Endothelial cell of umbilical vein (primary cell): Measurements from ENCODE around the gene TBX21. TPM values are rescaled to one million over a fixed set of nuclear protein-coding genes. Genes with fewer than 3 reads are reported as not detected.

ENCODE experiments used
- BruUV-seq: library from RNA; stranded (reverse); fragments of 400-500 nt; replicated peaks from 2 replicates; lab custom pipeline; 2021; lab: Mats Ljungman, UMichigan
- CTCF ChIA-PET: fragments of 300-600, 350-600 bp; sonication (Branson Sonifier 250); formaldehyde crosslinking; loops from one replicate; lab custom pipeline; 2021; ENCODE audit warnings: antibody characterized with exemption, inconsistent platforms; lab: Charles Lee
- POLR2A ChIA-PET: fragments of 300-600, 350-600 bp; sonication (Branson Sonifier 250); formaldehyde crosslinking; loops from one replicate; lab custom pipeline; 2021; ENCODE audit warnings: antibody characterized with exemption, inconsistent platforms; lab: Charles Lee
- DNase-seq: peaks from one replicate; pipeline ENCODE4 v3.0.0-alpha.2; 2011; ENCODE audit warnings: low read depth, low spot score
- FAIRE-seq: peaks from 2 replicates; lab custom pipeline; 2011; peaks lifted over from hg19 to GRCh38; lab: Jason Lieb, UNC
- H2AFZ ChIP-seq: 2 replicates; pipeline ENCODE4 v1.6.0; 2012; ENCODE audit warnings: low read depth, low read length, control low read depth, inconsistent platforms
- H3K27ac ChIP-seq: 2 replicates; pipeline ENCODE4 v1.5.1; 2011; ENCODE audit warnings: low read depth, mild to moderate bottlenecking, control low read depth, low read length, moderate library complexity; ENCODE audit not compliant: insufficient read depth
- H3K27me3 ChIP-seq, 2 experiments: 2 replicates each; pipeline versions ENCODE4 v1.6.0 to v1.6.1; 2011; ENCODE audit warnings: low read length in 2 of 2, mixed read lengths in 1 of 2; ENCODE audit not compliant: control insufficient read depth in 2 of 2, insufficient read depth in 2 of 2
- H3K36me3 ChIP-seq, 2 experiments: 2 replicates in 1 of 2; 3 replicates in 1 of 2; pipeline ENCODE4 v1.5.1; 2011; ENCODE audit warnings: low read length in 2 of 2, mild to moderate bottlenecking in 1 of 2, moderate library complexity in 1 of 2; ENCODE audit not compliant: control insufficient read depth in 2 of 2, insufficient read depth in 2 of 2; ENCODE audit errors: extremely low read depth in 1 of 2
- H3K4me1 ChIP-seq: 3 replicates; pipeline ENCODE4 v1.5.1; 2011; ENCODE audit warnings: mild to moderate bottlenecking, low read length; ENCODE audit not compliant: control insufficient read depth, insufficient read depth; ENCODE audit errors: extremely low read depth
- H3K4me2 ChIP-seq: 2 replicates; pipeline ENCODE4 v1.6.1; 2011; ENCODE audit warnings: low read length, control low read depth, mixed read lengths; ENCODE audit not compliant: insufficient read depth
- H3K4me3 ChIP-seq, 3 experiments: fragments of 200-600 bp in 1 of 3; sonication (generic), shearing (Covaris generic) in 1 of 3; replicated peaks in 1 of 3; 2 replicates each; pipeline ENCODE4 v1.5.1; 2011 to 2016; ENCODE audit warnings: control low read depth in 3 of 3, low read length in 3 of 3, mild to moderate bottlenecking in 2 of 3, inconsistent platforms in 1 of 3, low read depth in 1 of 3, moderate library complexity in 1 of 3; ENCODE audit not compliant: insufficient read depth in 1 of 3
- H3K79me2 ChIP-seq: 2 replicates; pipeline ENCODE4 v1.6.0; 2012; ENCODE audit warnings: low read length, inconsistent platforms; ENCODE audit not compliant: control insufficient read depth, insufficient read depth
- H3K9ac ChIP-seq: replicated peaks from 2 replicates; pipeline ENCODE3; 2011; ENCODE audit warnings: low read length, control low read depth; ENCODE audit not compliant: insufficient read depth; ENCODE audit errors: extremely low read depth
- H3K9me1 ChIP-seq: replicated peaks from 3 replicates; pipeline ENCODE4 v1.6.0; 2011; ENCODE audit warnings: mild to moderate bottlenecking, low read length; ENCODE audit not compliant: control insufficient read depth, insufficient read depth; ENCODE audit errors: extremely low read depth
- H3K9me3 ChIP-seq: replicated peaks from 2 replicates; pipeline ENCODE4 v1.5.1; 2012; ENCODE audit warnings: low read length, inconsistent platforms; ENCODE audit not compliant: control insufficient read depth, insufficient read depth
- H4K20me1 ChIP-seq: replicated peaks from 2 replicates; pipeline ENCODE3; 2011; ENCODE audit warnings: mild to moderate bottlenecking, low read length; ENCODE audit not compliant: control insufficient read depth, insufficient read depth; ENCODE audit errors: extremely low read depth
- CTCF ChIP-seq, 2 donors: IDR thresholded peaks; 1 replicate in 1 of 2; 2 replicates in 1 of 2; pipeline ENCODE4 v1.5.1; 2011; ENCODE audit warnings: low read length in 2 of 2, mild to moderate bottlenecking in 2 of 2, moderate library complexity in 2 of 2, control low read depth in 1 of 2, inconsistent platforms in 1 of 2, low read depth in 1 of 2; ENCODE audit not compliant: insufficient read depth in 1 of 2; ENCODE audit errors: extremely low read depth in 1 of 2
- EZH2 ChIP-seq: IDR thresholded peaks from 2 replicates; pipeline ENCODE4 v1.6.1; 2012; ENCODE audit warnings: borderline replicate concordance, low read depth, mild to moderate bottlenecking, moderate library complexity, low read length, inconsistent platforms; ENCODE audit not compliant: severe bottlenecking
- FOS ChIP-seq: IDR thresholded peaks from 2 replicates; pipeline ENCODE4 v1.6.1; 2011; ENCODE audit warnings: mild to moderate bottlenecking, low read length, moderate library complexity, borderline replicate concordance; ENCODE audit not compliant: insufficient read depth
- GATA2 ChIP-seq: IDR thresholded peaks from 2 replicates; pipeline ENCODE4 v1.7.0; 2011; ENCODE audit warnings: low read depth, mild to moderate bottlenecking, moderate library complexity, mixed read lengths, low read length; ENCODE audit not compliant: insufficient read length, insufficient read depth
- JUN ChIP-seq: IDR thresholded peaks from 2 replicates; pipeline ENCODE4 v1.6.1; 2011; ENCODE audit warnings: borderline replicate concordance, low read depth; ENCODE audit not compliant: insufficient read length, insufficient read depth
- MYC ChIP-seq: IDR thresholded peaks from one replicate; pipeline ENCODE4 v1.6.1; 2011; ENCODE audit warnings: mild to moderate bottlenecking, low read depth, low read length
- POLR2A ChIP-seq: IDR thresholded peaks from 2 replicates; pipeline ENCODE4 v1.6.1; 2012; ENCODE audit warnings: low read depth, mild to moderate bottlenecking, control low read depth, low read length
- POLR2AphosphoS5 ChIP-seq: IDR thresholded peaks from 2 replicates; pipeline ENCODE4 v1.6.1; 2012; ENCODE audit warnings: low read depth, mild to moderate bottlenecking, control low read depth, low read length, moderate library complexity; ENCODE audit not compliant: insufficient read depth
- dilution Hi-C: fragments of 300-500 bp; cut with MboI; formaldehyde crosslinking; loops from one replicate; pipeline ENCODE4 v1.15.0; 2019; ENCODE audit warnings: low sequenced_read_pairs; ENCODE audit not compliant: extremely low pct_ligation_motif_present
- intact Hi-C: fragments of 100-400 bp; cut with micrococcal nuclease; formaldehyde crosslinking; loops from one replicate; pipeline ENCODE4 v1.10.0; 2022
- polyA plus RNA-seq, 4 experiments: library from polyadenylated mRNA; depleted of rRNA in 3 of 4; stranded (reverse) in 3 of 4; unstranded in 1 of 4; fragments of >200 nt; gene quantifications; 2 replicates each; pipeline versions ENCODE4 v1.2.1 to v1.2.3, GENCODE V29; 2011 to 2012; ENCODE audit warnings: missing spikeins in 1 of 4
- total RNA-seq: library from RNA; stranded (reverse); gene quantifications from 2 replicates; pipeline ENCODE4 v1.2.3, GENCODE V29; 2021
- TF ChIP-seq, protein P1 (sequence below): IDR thresholded peaks from 2 replicates; pipeline ENCODE4 v1.6.1; 2011; ENCODE audit not compliant: insufficient read depth, insufficient read length

The TBX21 gene
- total and polyA plus RNA-seq, 2 donors (not counting 3 experiments of a cell fraction or from before 2014, with no cell fraction given) = not detected

GRCh38 chr17:47724705-47725104 lies 8.3 kb upstream of the TBX21 start:
- Histone ChIP-seq H3K9me1 (no peaks in the 10 kb centered on the region), H3K4me3 (no peak overlapping the region), H3K4me2 (no peak overlapping the region), H3K36me3 (no peaks in the 10 kb centered on the region), H3K9ac (no peak overlapping the region), H4K20me1 (no peaks in the 10 kb centered on the region), H3K27me3 (peaks cover 24 to 25% of the 10 kb centered on the region in 2 experiments), H3K27ac (no peak overlapping the region), H2AFZ (no peak overlapping the region), H3K79me2 (no peaks in the 10 kb centered on the region), H3K9me3 (no peaks in the 10 kb centered on the region), H3K4me1 (no peaks in the 10 kb centered on the region)
- ChIA-PET CTCF (no interaction called here), POLR2A (no interaction called here)
- no TSS peak for BruUV-seq
- intact Hi-C loops (no loop called here), dilution Hi-C loops (no loop called here)
- FAIRE-seq (no peak), DNase-seq (no peak)
- no peak for TF ChIP-seq JUN
- TF ChIP-seq POLR2AphosphoS5 = no peak
- TF ChIP-seq MYC = no peak
- TF ChIP-seq CTCF (IDR thresholded peaks at IDR 0.05; ENCODE audit: extremely low read depth in 1 of 2, insufficient read depth in 1 of 2, low read depth in 1 of 2, low read length in 2 of 2) = no peak
- TF ChIP-seq POLR2A = no peak
- TF ChIP-seq, protein P1, sequence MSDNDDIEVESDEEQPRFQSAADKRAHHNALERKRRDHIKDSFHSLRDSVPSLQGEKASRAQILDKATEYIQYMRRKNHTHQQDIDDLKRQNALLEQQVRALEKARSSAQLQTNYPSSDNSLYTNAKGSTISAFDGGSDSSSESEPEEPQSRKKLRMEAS = no peak
- TF ChIP-seq FOS = no peak
- TF ChIP-seq EZH2 = no peak
- no peak for TF ChIP-seq GATA2
